Lung (tissue), 12 donors: ENCODE data around the gene PASD1. TPM values are rescaled to one million over a fixed set of nuclear protein-coding genes. Genes with fewer than 3 reads are reported as not detected.

Source experiments
- ATAC-seq: fragments of 200-7000 bp; cut with Tn5 transposase; one replicate; pipeline ENCODE4 v1.9.1; 2020; ENCODE audit warnings: moderate number of reproducible peaks; ENCODE audit not compliant: insufficient read depth, low FRiP score
- DNase-seq, 3 donors: peaks; one replicate each; pipeline ENCODE4 v3.0.0-alpha.2; 2013 to 2017
- H3K27ac ChIP-seq, 2 donors: one replicate each; pipeline ENCODE4 v1.5.1; 2013; ENCODE audit warnings: mild to moderate bottlenecking in 2 of 2, moderate library complexity in 2 of 2, control low read depth in 1 of 2, inconsistent platforms in 1 of 2, low read depth in 1 of 2, low read length in 1 of 2
- H3K27me3 ChIP-seq, 3 donors: one replicate each; pipeline ENCODE4 v1.5.1; 2013; ENCODE audit warnings: low read length in 2 of 3; ENCODE audit not compliant: control insufficient read depth in 3 of 3, insufficient read depth in 3 of 3
- H3K36me3 ChIP-seq, 4 donors: one replicate each; pipeline ENCODE4 v1.5.1; 2013; ENCODE audit warnings: low read length in 4 of 4, mild to moderate bottlenecking in 1 of 4, moderate library complexity in 1 of 4; ENCODE audit not compliant: control insufficient read depth in 4 of 4, insufficient read depth in 4 of 4
- H3K4me1 ChIP-seq, 5 donors: one replicate each; pipeline ENCODE4 v1.5.1; 2013; ENCODE audit warnings: low read length in 5 of 5, mild to moderate bottlenecking in 2 of 5, moderate library complexity in 1 of 5; ENCODE audit not compliant: control insufficient read depth in 5 of 5, insufficient read depth in 5 of 5
- H3K4me3 ChIP-seq: one replicate; pipeline ENCODE4 v1.5.1; 2013; ENCODE audit warnings: mild to moderate bottlenecking, control low read depth, moderate library complexity
- H3K9ac ChIP-seq, 2 donors: one replicate each; pipeline ENCODE4 v1.5.1; 2013; ENCODE audit warnings: low read length in 2 of 2, control low read depth in 1 of 2; ENCODE audit not compliant: insufficient read depth in 1 of 2
- H3K9me3 ChIP-seq, 4 donors: one replicate each; pipeline ENCODE4 v1.5.1; 2013; ENCODE audit warnings: low read length in 3 of 4, mild to moderate bottlenecking in 1 of 4, moderate library complexity in 1 of 4; ENCODE audit not compliant: control insufficient read depth in 4 of 4, insufficient read depth in 3 of 4
- CTCF ChIP-seq: IDR thresholded peaks from 2 replicates; pipeline ENCODE4 v1.5.1; 2012; ENCODE audit warnings: mild to moderate bottlenecking; ENCODE audit errors: control extremely low read depth, extremely low read depth
- WGBS, 2 donors: extraction: QIAGEN DNeasy Blood & Tissue Kit; methylation state at CpG; one replicate each; pipeline ENCODE4 v1.1.7; 2013; 5-methylcytosine and 5-hydroxymethylcytosine counted together
- polyA plus RNA-seq, 2 donors: library from polyadenylated mRNA; stranded (reverse); fragments of 200-250 nt; gene quantifications; one replicate each; pipeline ENCODE4 v1.2.1, GENCODE V29; 2013
- total RNA-seq, 2 donors: library from RNA; depleted of rRNA in 1 of 2; stranded (reverse); fragments of >200 nt in 1 of 2; gene quantifications; one replicate each; pipeline ENCODE4 v1.2.1, GENCODE V29; 2014 to 2021
- donor health status: control.
- donor health status: control.
- donor health status: Bipolar disorder and iron deficiency.
- donor health status: healthy.
- donor health status: DM: yes; HTN: yes; CAD: no.

The PASD1 gene
- total and polyA plus RNA-seq, 4 donors: not detected

- no peak for TF ChIP-seq CTCF
- Histone ChIP-seq H3K9ac (no peak overlapping the region), H3K4me3 (no peak overlapping the region), H3K27me3 (peaks cover 0 to 6% (median 2%) of the 10 kb centered on the region in 3 donors), H3K36me3 (no peaks in the 10 kb centered on the region), H3K4me1 (peaks cover 0 to 4% (median 0%) of the 10 kb centered on the region in 5 donors), H3K27ac (no peak overlapping the region), H3K9me3 (peaks cover 0 to 3% (median 0%) of the 10 kb centered on the region in 4 donors)
- DNase-seq: peak in 1 of 3 donors; percentile 2
- no peak for ATAC-seq
- WGBS, 2 donors: 55 to 88% methylated on average over 2 of the region's 2 CpGs
Observed at GRCh38 chrX:151710457-151710856, 147.0 kb downstream of the PASD1 start.

GRCh38 chrX:151711154-151711553 is 147.7 kb downstream of the PASD1 start:
- Histone ChIP-seq H3K27ac (peak overlapping the region in 1 of 2 donors; percentile 23), H3K36me3 (no peaks in the 10 kb centered on the region), H3K4me3 (no peak overlapping the region), H3K4me1 (peaks cover 0 to 4% (median 0%) of the 10 kb centered on the region in 5 donors), H3K9ac (no peak overlapping the region), H3K9me3 (peaks cover 0 to 3% (median 0%) of the 10 kb centered on the region in 4 donors), H3K27me3 (peaks cover 0 to 6% (median 2%) of the 10 kb centered on the region in 3 donors)
- no peak for TF ChIP-seq CTCF
- DNase-seq: no peak
- no peak for ATAC-seq
- 50 to 64% methylated on average over 5 of the region's 5 CpGs for WGBS, 2 donors

DNA sequence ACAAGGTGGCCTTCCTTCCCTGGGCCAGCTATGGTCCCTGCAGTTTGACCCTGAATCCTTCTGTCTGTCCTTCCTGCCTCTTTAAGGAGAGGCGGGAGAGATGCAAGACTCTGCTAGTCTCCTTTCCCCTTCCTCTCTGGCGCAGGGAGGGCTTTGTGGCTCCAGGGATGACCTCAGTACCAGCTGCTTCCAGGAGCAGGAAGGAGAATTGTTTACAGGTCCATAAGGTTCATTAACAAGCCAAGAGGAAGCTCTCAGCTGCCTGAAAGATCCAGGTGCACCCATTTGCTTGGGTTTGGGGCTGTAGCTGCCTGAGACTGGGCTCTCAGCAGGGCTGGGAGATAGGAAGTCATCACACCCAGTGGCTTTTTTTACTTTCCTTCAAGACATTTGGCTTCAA is 148.3 kb downstream of the PASD1 start:
- peaks cover 0 to 3% (median 0%) of the 10 kb centered on the region in 4 donors for H3K9me3 ChIP-seq
- TF ChIP-seq CTCF: no peak
- no peak for ATAC-seq
- peak overlapping the region in 1 of 2 donors; percentile 37 for H3K27ac ChIP-seq
- peaks cover 0 to 6% (median 2%) of the 10 kb centered on the region in 3 donors for H3K27me3 ChIP-seq
- no peaks in the 10 kb centered on the region for H3K36me3 ChIP-seq
- 23 to 28% methylated on average over 2 of the region's 2 CpGs for WGBS, 2 donors
- H3K9ac ChIP-seq: no peak overlapping the region
- peaks cover 0 to 4% (median 0%) of the 10 kb centered on the region in 5 donors for H3K4me1 ChIP-seq
- no peak overlapping the region for H3K4me3 ChIP-seq
- peak in 1 of 3 donors; percentile 32 for DNase-seq

DNA sequence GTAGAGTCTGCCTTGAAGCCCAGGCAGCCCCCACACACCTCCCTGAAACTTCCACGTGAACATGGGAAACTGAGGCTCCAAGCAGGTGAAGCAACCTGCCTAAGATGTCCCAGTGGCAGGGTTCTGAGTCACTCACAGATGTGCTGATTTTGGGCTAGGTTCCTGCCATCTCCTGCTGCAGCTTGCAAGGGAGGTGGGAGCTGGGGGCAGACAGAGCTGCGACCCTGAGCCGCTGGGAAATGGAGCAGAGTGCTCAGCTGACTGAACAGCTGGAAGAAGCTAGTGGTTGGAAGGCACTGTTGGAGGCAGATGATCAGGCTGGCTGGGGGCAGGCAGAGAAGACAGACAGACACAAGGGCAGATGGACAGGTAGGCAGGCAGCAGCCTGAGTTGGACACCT is 148.8 kb downstream of the PASD1 start:
- Histone ChIP-seq H3K4me3 (no peak overlapping the region), H3K27ac (peak overlapping the region in 1 of 2 donors; percentile 37), H3K9ac (no peak overlapping the region), H3K4me1 (peaks cover 0 to 4% (median 0%) of the 10 kb centered on the region in 5 donors), H3K36me3 (no peaks in the 10 kb centered on the region), H3K27me3 (peaks cover 0 to 6% (median 2%) of the 10 kb centered on the region in 3 donors), H3K9me3 (peaks cover 0 to 3% (median 0%) of the 10 kb centered on the region in 4 donors)
- no peak for DNase-seq
- no peak for TF ChIP-seq CTCF
- WGBS, 2 donors: 59 to 66% methylated on average over 3 of the region's 3 CpGs
- ATAC-seq: no peak
